ENCODE results near the gene C6orf47. TPM values are rescaled to one million over a fixed set of nuclear protein-coding genes. Genes with fewer than 3 reads are reported as not detected.

Gene C6orf47
- total and polyA plus RNA-seq, 2 donors (not counting 3 experiments of a cell fraction or from before 2014, with no cell fraction given), result 5.8 to 12.8 TPM

GRCh38 chr6:31701666-31702404, 41.3 kb upstream of the C6orf47 start:
- BruUV-seq (replicated peaks), result no TSS peak
- Histone ChIP-seq H3K9me1 (replicated peaks; ENCODE audit: control insufficient read depth, extremely low read depth, insufficient read depth, low read length) (no peaks in the 10 kb centered on the region), H3K9ac (replicated peaks; ENCODE audit: extremely low read depth, insufficient read depth, low read length) (peak overlapping the region; percentile 90), H3K4me2 (ENCODE audit: insufficient read depth, low read length) (peak overlapping the region; percentile 78), H3K27me3 (ENCODE audit: control insufficient read depth in 2 of 2, insufficient read depth in 2 of 2, low read length in 2 of 2) (no peaks in the 10 kb centered on the region), H3K36me3 (ENCODE audit: control insufficient read depth in 2 of 2, extremely low read depth in 1 of 2, insufficient read depth in 2 of 2, low read length in 2 of 2) (peaks cover 0 to 5% of the 10 kb centered on the region in 2 experiments), H3K9me3 (replicated peaks; ENCODE audit: control insufficient read depth, insufficient read depth, low read length) (no peaks in the 10 kb centered on the region), H3K79me2 (ENCODE audit: control insufficient read depth, insufficient read depth, low read length) (peaks cover 21% of the 10 kb centered on the region), H4K20me1 (replicated peaks; ENCODE audit: control insufficient read depth, extremely low read depth, insufficient read depth, low read length) (no peaks in the 10 kb centered on the region), H2AFZ (ENCODE audit: low read depth, low read length) (peak overlapping the region; percentile 13), H3K4me3 (replicated peaks in 1 of 3; ENCODE audit: insufficient read depth in 1 of 3, low read depth in 1 of 3, low read length in 3 of 3) (peak overlapping the region; percentile 59 to 80 (median 74)), H3K27ac (ENCODE audit: insufficient read depth, low read depth, low read length) (peak overlapping the region; percentile 77), H3K4me1 (ENCODE audit: control insufficient read depth, extremely low read depth, insufficient read depth, low read length) (peaks cover 11% of the 10 kb centered on the region)
- intact Hi-C loops (cut with micrococcal nuclease), result loop anchor here (2.0 kb wide), 2 partner anchors 29 to 37 kb away; no protein-coding TSS in a partner anchor
- peak; percentile 18 for FAIRE-seq
- TF ChIP-seq POLR2A (IDR thresholded peaks at IDR 0.05; ENCODE audit: low read depth, low read length), result no peak
- no peak for TF ChIP-seq FOS (IDR thresholded peaks at IDR 0.05; ENCODE audit: borderline replicate concordance, insufficient read depth, low read length)
- TF ChIP-seq EZH2 (IDR thresholded peaks at IDR 0.05; ENCODE audit: borderline replicate concordance, low read depth, low read length, severe bottlenecking), result no peak
- TF ChIP-seq POLR2AphosphoS5 (IDR thresholded peaks at IDR 0.05; ENCODE audit: insufficient read depth, low read depth, low read length), result no peak
- no peak for TF ChIP-seq GATA2 (IDR thresholded peaks at IDR 0.05; ENCODE audit: insufficient read depth, insufficient read length, low read depth, low read length)
- no peak for TF ChIP-seq MYC (IDR thresholded peaks at IDR 0.05; ENCODE audit: low read depth, low read length)
- no peak for TF ChIP-seq CTCF (IDR thresholded peaks at IDR 0.05; ENCODE audit: extremely low read depth in 1 of 2, insufficient read depth in 1 of 2, low read depth in 1 of 2, low read length in 2 of 2)
- no peak for TF ChIP-seq JUN (IDR thresholded peaks at IDR 0.05; ENCODE audit: borderline replicate concordance, insufficient read depth, insufficient read length, low read depth)
- no peak for TF ChIP-seq MAX (IDR thresholded peaks at IDR 0.05; ENCODE audit: insufficient read depth, insufficient read length)
- peak; percentile 8 for DNase-seq (ENCODE audit: low read depth, low spot score)
- ChIA-PET POLR2A (no interaction called here), CTCF (interaction anchor here (1.2 to 1.9 kb wide), 6 partner anchors 10 to 105 kb away, joined by 3 to 9 read pairs (median 6); partner anchors contain the start of genes DDAH2, LSM2, LY6G5C and MSH5)
- dilution Hi-C loops (cut with MboI; ENCODE audit: extremely low pct_ligation_motif_present, low sequenced_read_pairs), result no loop called here

All from endothelial cell of umbilical vein (primary cell).